Gastrocnemius medialis (tissue), 4 donors: Measurements from ENCODE around the gene SPTAN1.

Source experiments
- CTCF ChIP-seq, 5 experiments: fragments of 450-650 bp in 3 of 5; fragments of 200-600 bp in 2 of 5; sonication (generic) in 2 of 5; IDR thresholded peaks in 4 of 5; conservative IDR thresholded peaks in 1 of 5; 1 replicate in 4 of 5; 2 replicates in 1 of 5; pipeline ENCODE4 v1.5.1; 2016 to 2019; ENCODE audit warnings: antibody characterized with exemption in 5 of 5, mild to moderate bottlenecking in 3 of 5, moderate library complexity in 3 of 5
- POLR2A ChIP-seq, 2 donors: fragments of 450-650 bp; IDR thresholded peaks; one replicate each; pipeline ENCODE4 v1.6.1; 2017; ENCODE audit warnings: antibody characterized with exemption in 2 of 2, mild to moderate bottlenecking in 2 of 2, moderate library complexity in 2 of 2

- TF ChIP-seq CTCF (IDR thresholded peaks at IDR 0.05 in 4 of 5, conservative IDR thresholded peaks at IDR 0.05 in 1 of 5) (no peak), POLR2A (IDR thresholded peaks at IDR 0.05) (no peak)
Observed at GRCh38 chr9:128624566-128624965, 72.2 kb downstream of the SPTAN1 start.
